Panc1 (cell line): ENCODE data around the gene FBXO31.

Experiments
- CTCF ChIP-seq: fragments of 450-650 bp; IDR thresholded peaks from 2 replicates; pipeline ENCODE4 v1.5.1; 2017; ENCODE audit warnings: mild to moderate bottlenecking
- POLR2AphosphoS5 ChIP-seq: IDR thresholded peaks from 2 replicates; pipeline ENCODE4 v1.6.1; 2012; ENCODE audit warnings: mild to moderate bottlenecking, low read depth, low read length, moderate library complexity
- REST ChIP-seq, 2 experiments: IDR thresholded peaks; 2 replicates each; pipeline ENCODE4 v1.6.1; 2011 to 2012; ENCODE audit warnings: low read depth in 2 of 2, control low read depth in 1 of 2, low read length in 1 of 2, mild to moderate bottlenecking in 1 of 2, moderate library complexity in 1 of 2; ENCODE audit not compliant: insufficient read depth in 1 of 2
- SIN3A ChIP-seq: IDR thresholded peaks from 2 replicates; pipeline ENCODE4 v1.6.1; 2012; ENCODE audit warnings: low read depth, mild to moderate bottlenecking, low read length, moderate library complexity, borderline replicate concordance; ENCODE audit not compliant: insufficient read depth

GRCh38 chr16:87353613-87354012, 30.0 kb downstream of the FBXO31 start:
- TF ChIP-seq CTCF (no peak), POLR2AphosphoS5 (no peak), REST (IDR thresholded peaks at IDR 0.05; ENCODE audit: insufficient read depth in 1 of 2, low read depth in 2 of 2, low read length in 1 of 2) (no peak), SIN3A (no peak)
